HG02588 (cell line): Measurements from ENCODE around the gene SLC7A5.

Experiments used
- ATAC-seq: cut with Tn5 transposase; IDR thresholded peaks from one replicate; pipeline ENCODE4 v1.9.1; 2021; ENCODE audit warnings: mild to moderate bottlenecking, moderate library complexity; ENCODE audit not compliant: unreplicated experiment

Gene SLC7A5

GRCh38 chr16:87847785-87848675 lies 21.3 kb downstream of the SLC7A5 start:
- no peak for ATAC-seq

- no peak for ATAC-seq
Measured at GRCh38 chr16:87847467-87847784, 21.9 kb downstream of the SLC7A5 start.

- no peak for ATAC-seq
Measured at GRCh38 chr16:87846705-87847466, 22.4 kb downstream of the SLC7A5 start.

GRCh38 chr16:87845807-87846619 lies 23.3 kb downstream of the SLC7A5 start:
- no peak for ATAC-seq

GRCh38 chr16:87845213-87845612 lies 24.1 kb downstream of the SLC7A5 start:
- ATAC-seq: no peak

- no peak for ATAC-seq
Measured at GRCh38 chr16:87844809-87845208, 24.5 kb downstream of the SLC7A5 start.

GRCh38 chr16:87844120-87844733 lies 25.1 kb downstream of the SLC7A5 start:
- no peak for ATAC-seq

GRCh38 chr16:87843678-87844105 lies 25.6 kb downstream of the SLC7A5 start:
- ATAC-seq: no peak

- no peak for ATAC-seq
Measured at GRCh38 chr16:87842209-87842869, 27.0 kb downstream of the SLC7A5 start.

- ATAC-seq: no peak
Measured at GRCh38 chr16:87841340-87842208, 27.7 kb downstream of the SLC7A5 start.

GRCh38 chr16:87840271-87840978 lies 28.9 kb downstream of the SLC7A5 start:
- ATAC-seq: no peak

GRCh38 chr16:87839542-87840270 lies 29.6 kb downstream of the SLC7A5 start:
- ATAC-seq: no peak

- no peak for ATAC-seq
Measured at GRCh38 chr16:87838643-87839541, 30.4 kb downstream of the SLC7A5 start.

- no peak for ATAC-seq
Measured at GRCh38 chr16:87837627-87838289, 31.5 kb downstream of the SLC7A5 start.

GRCh38 chr16:87836844-87837581 lies 32.3 kb downstream of the SLC7A5 start:
- no peak for ATAC-seq

- ATAC-seq: no peak
Measured at GRCh38 chr16:87836346-87836843, 32.9 kb downstream of the SLC7A5 start.
